HL-60/S4 (cell line): ENCODE results near the gene GABRA5.
"Not testable (repeated sequence)": the region's sequence is repeated elsewhere in the genome, so short reads cannot be mapped to it uniquely, and the experiment has no call there.

ENCODE experiments used
- in situ Hi-C: fragments of 300-500 bp; cut with MboI; formaldehyde crosslinking; loops from 2 replicates; pipeline ENCODE4 v1.14.3; 2022; ENCODE audit warnings: low sequenced_read_pairs

GABRA5 gene

DNA sequence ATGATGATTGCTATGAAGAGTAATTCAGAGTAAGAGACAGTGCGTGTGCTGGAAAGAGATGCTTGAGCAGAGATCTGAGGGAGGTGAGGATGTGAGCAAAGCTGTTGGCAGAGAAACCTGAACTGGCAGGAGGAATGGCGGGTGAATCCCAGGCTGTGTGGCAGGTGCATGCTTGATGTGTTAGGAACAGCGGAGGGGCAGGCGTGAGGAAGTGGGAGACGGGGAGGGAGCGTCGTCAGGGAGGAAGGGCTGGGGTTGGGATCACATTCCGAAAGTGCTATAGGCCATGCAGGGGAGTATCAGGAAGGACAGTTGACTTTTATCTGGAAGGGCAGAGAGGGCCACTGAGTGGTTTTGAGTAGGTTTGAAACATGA lies 8.6 kb downstream of the GABRA5 start:
- in situ Hi-C loops: no loop called here

DNA sequence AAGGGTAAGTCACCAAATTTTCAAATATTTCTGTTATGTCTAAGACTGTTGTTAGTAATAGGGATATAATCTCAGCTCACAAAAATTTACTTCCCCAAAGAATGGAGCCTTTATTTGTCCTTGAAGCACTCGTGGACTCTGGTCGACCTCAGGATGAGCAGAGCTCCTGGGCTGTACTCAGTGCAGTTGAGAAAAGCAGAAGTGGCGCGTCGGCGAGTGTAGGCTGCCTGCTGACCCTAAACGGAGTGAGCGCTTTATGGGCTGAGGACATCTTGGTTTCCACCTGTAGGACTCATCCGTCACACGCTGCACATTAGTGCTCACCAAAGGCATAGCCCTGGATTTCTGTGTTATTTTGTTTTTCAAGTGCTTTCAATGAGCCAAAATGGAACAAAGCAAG lies 11.0 kb downstream of the GABRA5 start:
- in situ Hi-C loops: no loop called here

- in situ Hi-C loops: loop anchor here (10.0 kb wide), 1 partner anchor 135 kb away; no protein-coding TSS in a partner anchor
Observed at GRCh38 chr15:26879706-26880105, 12.8 kb downstream of the GABRA5 start.

DNA sequence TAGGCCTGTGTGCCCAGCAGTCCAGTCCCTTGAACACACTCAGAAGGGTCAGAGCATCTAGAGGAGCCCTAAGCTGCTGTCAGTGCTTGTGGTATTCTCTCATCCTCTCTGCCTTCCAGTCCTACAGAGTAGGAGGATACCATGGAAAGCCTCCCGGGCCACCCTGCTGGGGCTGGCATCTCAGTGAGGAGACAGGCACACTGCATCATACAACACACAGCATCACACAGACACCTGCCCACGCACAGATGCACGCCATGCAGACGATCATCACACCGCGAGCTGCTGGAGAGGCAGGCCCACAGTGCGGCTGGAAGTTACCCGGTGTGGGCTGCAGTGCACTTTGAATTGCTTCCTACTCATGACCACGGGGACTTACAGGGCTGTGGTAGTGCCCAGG lies 15.2 kb downstream of the GABRA5 start:
- in situ Hi-C loops: loop anchor here (10.0 kb wide), 1 partner anchor 133 kb away; no protein-coding TSS in a partner anchor

DNA sequence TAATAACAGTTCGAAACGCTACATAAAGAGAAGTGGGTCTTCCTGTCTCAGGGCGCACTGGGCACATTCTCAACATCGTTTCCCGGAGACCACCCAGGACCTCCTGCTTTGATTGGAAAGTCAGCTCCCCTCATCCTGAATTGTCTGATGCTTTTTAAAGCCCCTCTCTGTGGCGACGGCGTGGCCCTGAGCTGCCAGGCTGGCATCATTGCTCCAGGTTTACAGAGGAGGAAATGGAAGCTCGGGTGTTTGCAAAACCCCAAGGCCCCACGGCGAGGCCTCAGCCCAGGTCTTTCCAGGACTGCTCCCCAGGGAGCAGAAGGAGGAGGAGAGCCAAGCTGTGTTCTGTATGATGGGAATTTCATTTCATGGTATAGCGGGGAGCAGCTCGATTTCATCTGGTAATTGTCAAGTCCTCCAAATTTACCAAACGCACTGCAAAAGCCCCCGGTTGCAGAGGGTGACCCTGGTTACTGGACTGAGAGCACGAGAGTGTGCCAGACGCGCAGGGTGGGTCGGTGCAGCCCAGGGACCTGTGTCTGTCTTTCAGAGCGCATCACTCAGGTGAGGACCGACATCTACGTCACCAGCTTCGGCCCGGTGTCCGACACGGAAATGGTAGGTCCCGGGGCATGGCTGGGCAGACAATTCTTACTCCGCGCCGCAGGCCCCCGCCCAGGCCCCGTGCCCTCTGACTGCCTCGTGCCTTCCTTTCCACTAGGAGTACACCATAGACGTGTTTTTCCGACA lies 15.9 kb downstream of the GABRA5 start:
- in situ Hi-C loops: loop anchor here (10.0 kb wide), 1 partner anchor 132 kb away; no protein-coding TSS in a partner anchor

DNA sequence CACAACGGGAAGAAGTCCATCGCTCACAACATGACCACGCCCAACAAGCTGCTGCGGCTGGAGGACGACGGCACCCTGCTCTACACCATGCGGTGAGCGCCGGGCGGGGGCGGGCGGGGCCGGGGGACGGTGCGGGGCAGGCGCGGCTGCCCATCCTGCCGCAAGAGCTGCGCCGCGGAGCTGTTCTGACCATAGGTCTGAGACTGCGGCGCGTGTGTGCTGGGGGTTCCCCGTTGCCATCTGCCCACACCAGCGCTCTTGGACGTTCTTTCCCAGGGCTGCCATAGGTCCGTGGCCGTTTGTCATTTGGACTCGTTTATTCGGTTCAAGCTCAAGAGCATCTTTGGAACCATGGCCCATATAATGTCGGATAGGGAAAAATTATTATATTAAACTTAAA lies 16.6 kb downstream of the GABRA5 start:
- in situ Hi-C loops: loop anchor here (10.0 kb wide), 1 partner anchor 131 kb away; no protein-coding TSS in a partner anchor

- in situ Hi-C loops: loop anchor here (10.0 kb wide), 1 partner anchor 128 kb away; no protein-coding TSS in a partner anchor
Observed at GRCh38 chr15:26886566-26886965, 19.7 kb downstream of the GABRA5 start.

DNA sequence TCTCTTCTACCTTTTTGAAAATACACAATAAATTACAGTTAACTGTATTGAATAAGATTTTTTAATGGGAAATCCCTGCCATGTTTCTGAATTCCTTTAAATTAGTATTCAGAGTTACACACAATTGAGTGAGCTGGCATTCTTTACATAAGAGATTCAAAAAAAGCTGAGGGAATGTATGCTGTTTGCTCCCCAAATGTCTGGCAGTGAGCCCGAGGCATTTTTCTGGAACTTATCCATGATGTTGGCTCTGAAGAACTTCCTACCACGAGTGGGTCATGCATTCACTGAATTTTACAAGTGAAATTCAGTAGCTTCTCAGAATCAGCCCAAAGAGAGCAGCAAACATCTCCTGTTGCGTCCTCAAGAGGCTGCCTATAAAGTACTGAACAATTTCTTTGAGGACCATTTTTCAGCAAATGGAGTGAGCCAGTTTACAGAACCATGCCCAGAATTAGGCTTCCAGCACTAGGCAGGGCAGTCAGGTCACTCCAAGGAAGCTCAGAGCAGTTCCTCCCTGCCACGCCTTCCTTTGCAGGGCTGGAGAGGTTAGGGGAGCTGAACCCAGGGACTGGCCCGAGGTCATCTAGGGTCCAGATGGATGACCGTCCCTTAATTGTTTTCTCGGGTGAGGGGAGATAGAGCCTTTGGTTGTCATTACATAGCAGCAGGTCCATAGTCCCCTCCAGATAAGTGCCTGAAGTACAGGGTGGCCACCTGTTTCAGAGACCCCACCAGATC lies 21.2 kb downstream of the GABRA5 start:
- in situ Hi-C loops: loop anchor here (10.0 kb wide), 1 partner anchor 127 kb away; no protein-coding TSS in a partner anchor

- in situ Hi-C loops: loop anchor here (10.0 kb wide), 1 partner anchor 126 kb away; no protein-coding TSS in a partner anchor
Observed at GRCh38 chr15:26888761-26889160, 21.9 kb downstream of the GABRA5 start.

GRCh38 chr15:26889298-26889898 lies 22.5 kb downstream of the GABRA5 start:
- in situ Hi-C loops: loop anchor here (10.0 kb wide), 1 partner anchor 125 kb away; no protein-coding TSS in a partner anchor

DNA sequence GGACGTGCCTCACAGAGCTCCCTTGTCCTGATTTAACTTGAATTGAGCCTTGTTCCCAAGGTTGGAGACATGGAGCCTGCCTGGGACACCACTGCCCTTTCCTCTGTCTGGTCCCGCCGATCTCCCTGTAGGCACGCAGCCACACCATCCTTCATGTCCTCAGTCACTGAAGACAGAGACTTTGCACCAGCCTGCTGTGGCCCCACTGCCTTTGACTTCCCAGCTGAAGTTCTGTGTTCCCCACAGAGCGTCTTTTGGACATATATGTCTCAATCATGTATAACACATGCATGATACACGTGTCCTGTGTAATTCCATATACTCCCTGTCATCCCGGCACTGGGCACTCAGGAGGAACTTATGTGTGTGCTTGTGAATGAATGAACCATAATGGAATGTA lies 23.6 kb downstream of the GABRA5 start:
- in situ Hi-C loops: no loop called here

- in situ Hi-C loops: no loop called here
Observed at GRCh38 chr15:26890988-26891387, 24.1 kb downstream of the GABRA5 start.

- in situ Hi-C loops: no loop called here
Observed at GRCh38 chr15:26891448-26892181, 24.8 kb downstream of the GABRA5 start.

DNA sequence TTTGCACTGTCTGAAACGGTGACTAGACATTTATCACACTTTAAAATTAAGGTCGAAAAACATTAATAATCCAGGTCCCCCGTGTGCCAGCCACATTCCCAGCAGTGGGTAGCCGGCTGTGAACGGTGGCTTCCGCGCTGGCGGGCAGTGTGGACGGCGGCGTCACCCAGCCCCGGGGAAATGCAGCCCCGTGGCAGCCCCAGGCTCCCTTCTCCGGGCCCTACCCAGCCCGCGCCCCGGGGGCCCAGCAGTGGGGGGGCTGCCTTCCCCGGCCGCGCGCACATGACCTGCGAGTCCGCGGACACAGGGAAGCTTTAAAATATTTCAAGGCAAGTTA lies 25.3 kb downstream of the GABRA5 start:
- in situ Hi-C loops: no loop called here

- in situ Hi-C loops: no loop called here
Observed at GRCh38 chr15:26892678-26893077, 25.8 kb downstream of the GABRA5 start.

DNA sequence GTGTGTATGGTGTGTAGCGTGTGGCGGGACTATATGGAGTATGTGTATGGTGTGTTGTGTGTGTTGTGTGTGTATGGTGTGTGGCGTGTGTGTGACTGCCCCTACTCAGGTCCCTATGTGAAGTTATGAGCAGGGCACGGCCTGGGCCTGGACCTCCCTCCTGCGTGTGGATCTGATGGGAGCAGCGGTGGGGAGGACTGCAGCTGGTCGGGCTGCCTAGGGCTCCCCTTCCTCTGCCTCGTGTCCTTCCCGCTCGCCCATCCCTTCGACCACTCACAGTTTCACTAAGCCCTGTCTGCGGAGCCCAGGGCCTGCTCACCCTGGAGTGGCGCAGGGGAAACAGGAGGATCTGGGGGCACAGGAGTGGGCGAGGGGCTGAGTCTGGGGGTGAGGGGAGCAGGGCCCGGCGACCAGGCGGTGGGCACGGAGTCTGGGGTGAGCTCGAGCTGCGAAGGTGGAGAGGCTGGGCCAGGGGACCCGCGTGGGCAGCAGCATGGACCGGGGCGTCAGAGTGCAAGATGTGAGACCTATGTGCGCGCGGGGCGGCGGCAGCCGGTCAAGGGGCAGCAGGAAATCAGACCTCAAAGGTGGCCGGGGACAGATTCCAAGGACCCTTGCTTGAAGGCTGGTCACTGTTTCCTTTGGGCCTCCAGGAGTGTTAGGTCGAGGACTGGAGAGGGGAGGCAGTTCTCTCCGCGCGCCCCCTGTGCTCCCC lies 26.6 kb downstream of the GABRA5 start:
- in situ Hi-C loops: no loop called here

DNA sequence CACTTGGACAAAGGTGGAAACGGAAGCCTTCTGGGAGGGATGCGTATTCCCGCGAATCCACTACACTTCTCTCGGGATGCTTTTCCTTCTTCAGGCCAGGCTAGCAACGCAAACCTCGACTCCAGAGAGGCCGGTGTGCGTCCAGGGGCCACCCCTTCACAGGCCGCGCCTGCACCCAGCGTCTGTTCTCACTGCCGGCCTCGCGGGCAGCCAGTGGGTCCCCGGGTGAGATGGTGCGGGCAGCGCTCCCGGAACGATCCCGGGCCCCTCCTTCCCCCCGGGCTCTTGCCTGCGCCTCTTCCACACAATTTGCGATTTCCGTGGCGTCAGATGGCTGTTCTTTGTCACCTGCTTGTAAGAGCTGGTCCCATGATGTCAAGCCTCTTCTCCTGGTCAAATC lies 27.3 kb downstream of the GABRA5 start:
- in situ Hi-C loops: no loop called here

GRCh38 chr15:26895346-26895745 lies 28.5 kb downstream of the GABRA5 start:
- in situ Hi-C loops: not testable (repeated sequence)

- in situ Hi-C loops: no loop called here
Observed at GRCh38 chr15:26899658-26900057, 32.8 kb downstream of the GABRA5 start.

GRCh38 chr15:26901041-26901440 lies 34.2 kb downstream of the GABRA5 start:
- in situ Hi-C loops: no loop called here
